NCI-H2107 (cell line): ENCODE results near the gene COL19A1.

Experiments
- DNase-seq: peaks from one replicate; lab custom pipeline; 2025; lab: John Stamatoyannopoulos, UW

The COL19A1 gene

GRCh38 chr6:70124882-70125545, 258.7 kb downstream of the COL19A1 start:
- DNase-seq = no peak

DNA sequence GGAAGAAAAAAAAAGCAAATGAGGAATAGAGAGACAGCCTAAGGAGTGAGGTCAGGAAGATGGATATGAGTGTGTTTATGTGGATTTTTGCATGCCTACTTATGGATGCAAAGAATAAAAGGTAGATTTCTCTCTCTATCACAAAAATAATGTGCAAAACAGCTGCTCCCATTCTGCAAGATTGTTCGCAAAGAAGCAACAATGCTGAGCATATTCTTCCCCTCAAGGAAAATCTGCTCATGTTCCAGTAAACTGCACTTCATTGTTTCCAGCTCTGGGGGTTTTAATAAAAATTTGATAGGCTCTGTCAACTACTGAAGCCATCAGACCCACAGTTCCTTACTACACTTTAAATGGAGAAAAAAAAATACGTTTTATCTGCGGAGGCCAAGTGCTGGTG, 259.2 kb downstream of the COL19A1 start:
- no peak for DNase-seq

DNA sequence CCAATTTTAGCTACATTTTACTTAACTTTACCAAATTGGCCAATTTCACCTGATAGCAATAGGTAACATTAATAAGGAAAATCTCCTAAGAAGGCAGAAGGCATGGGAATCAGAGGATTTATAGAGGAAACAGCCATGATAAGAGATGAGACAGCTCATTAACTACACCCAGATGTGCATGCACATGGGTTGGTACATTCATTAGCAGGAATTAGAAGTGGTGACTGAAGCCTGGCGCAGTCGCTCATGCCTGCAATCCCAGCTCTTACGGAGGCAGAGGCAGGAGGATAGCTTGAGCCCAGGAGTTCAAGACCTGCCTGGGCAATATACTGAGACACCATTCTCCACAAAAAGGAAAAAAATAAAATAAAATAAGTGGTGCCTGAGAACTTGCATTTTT, 263.0 kb downstream of the COL19A1 start:
- DNase-seq = no peak

- no peak for DNase-seq
These were observed 264.5 kb downstream of the COL19A1 start for GRCh38 chr6:70130865-70131264.

DNA sequence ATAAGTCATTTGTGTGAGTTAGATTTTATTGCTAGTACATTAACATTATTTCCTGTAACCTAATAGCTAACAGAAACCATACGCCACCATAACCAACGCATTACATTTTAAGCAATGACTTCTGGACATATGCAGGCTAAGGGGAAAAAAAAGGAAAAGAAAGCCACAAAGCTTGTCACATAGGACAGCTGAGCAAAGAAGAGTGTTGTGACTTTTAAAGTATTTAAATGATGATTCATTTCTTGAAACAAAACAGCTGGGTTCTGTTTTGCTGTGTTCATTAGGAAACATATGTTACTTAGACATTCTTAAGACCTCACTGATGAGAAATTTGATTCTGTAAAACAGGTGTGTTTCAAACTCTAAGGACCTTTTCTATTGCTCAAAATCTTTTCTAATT, 265.2 kb downstream of the COL19A1 start:
- DNase-seq = no peak

- no peak for DNase-seq
These were observed 266.9 kb downstream of the COL19A1 start for GRCh38 chr6:70133246-70133645.

GRCh38 chr6:70134542-70134941, 268.2 kb downstream of the COL19A1 start:
- DNase-seq = no peak

DNA sequence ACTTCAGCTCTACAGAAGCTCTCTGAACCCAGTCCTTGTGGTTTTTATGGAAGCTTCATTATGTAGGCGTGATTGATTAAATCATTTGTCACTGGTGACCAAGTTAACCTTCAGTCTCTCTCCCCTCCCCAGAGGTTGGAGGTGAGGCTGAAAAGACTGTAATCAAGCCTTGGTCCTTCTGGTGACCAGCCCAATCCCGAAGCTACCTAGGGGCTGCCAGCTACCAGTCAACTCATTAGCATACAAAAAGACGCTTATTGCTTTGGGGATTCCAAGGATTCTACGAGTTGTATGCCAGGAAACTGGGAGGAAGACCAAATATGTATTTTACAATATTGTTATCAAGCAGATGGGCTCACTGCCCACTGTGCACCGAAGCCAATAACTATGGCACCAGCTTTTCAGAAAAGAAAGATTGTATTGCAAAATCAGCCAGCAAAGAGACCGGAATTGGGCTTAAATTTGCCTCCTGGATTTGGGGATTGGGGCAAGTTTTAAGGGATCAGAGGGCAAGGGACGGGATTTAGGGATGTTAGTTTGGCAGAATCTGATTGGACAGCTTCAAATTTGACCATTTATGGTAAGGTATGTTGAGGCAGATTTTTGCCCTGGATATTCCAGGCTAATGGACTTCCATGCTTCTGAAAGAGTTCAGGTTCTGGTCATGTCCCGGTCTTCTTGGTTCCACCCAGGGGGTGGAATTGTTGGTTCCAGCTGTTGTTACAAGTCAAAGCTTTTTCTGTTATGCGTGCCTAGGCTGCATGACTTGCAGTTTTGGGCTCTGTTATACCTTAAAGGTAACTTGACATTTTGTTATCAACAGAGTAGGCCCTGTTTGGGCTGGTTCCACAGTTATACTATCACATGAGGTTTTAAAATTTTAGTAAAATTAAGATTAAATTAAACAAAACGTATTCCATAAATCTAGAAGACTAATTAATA, 269.1 kb downstream of the COL19A1 start:
- no peak for DNase-seq

- DNase-seq = no peak
These were observed 270.6 kb downstream of the COL19A1 start for GRCh38 chr6:70136996-70137395.

- no peak for DNase-seq
These were observed 274.1 kb downstream of the COL19A1 start for GRCh38 chr6:70140496-70140895.

GRCh38 chr6:70142034-70142433, 275.7 kb downstream of the COL19A1 start:
- no peak for DNase-seq

- no peak for DNase-seq
These were observed 278.8 kb downstream of the COL19A1 start for GRCh38 chr6:70145178-70145577.

DNA sequence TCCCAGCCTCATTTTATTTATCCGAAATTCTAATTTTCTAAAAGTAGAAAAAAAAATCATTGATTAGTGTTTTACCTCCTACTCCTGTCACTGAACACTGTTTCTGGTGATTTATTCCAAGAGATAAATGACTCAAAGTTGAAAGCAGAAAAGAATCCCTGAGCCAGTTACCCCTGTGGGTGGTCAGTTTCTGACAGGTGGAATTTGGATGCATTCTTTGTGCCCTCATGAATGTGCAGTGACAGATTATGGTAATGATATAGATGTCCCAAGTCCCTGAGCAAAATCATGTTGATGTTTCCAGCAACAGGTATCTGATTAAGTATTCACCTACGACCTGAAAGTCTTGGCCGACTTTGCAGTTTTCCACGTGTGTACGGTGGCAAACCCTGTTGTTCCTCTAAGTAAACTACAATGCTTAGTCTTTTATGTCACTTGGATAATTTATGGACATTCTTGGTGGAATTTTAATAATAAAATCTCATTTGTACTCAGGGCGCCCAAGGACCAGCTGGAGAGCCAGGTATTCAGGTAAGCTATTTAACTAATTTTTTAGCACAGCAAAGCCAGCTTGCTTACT, 282.9 kb downstream of the COL19A1 start:
- no peak for DNase-seq

GRCh38 chr6:70150521-70150920, 284.2 kb downstream of the COL19A1 start:
- no peak for DNase-seq

- DNase-seq = no peak
These were observed 285.3 kb downstream of the COL19A1 start for GRCh38 chr6:70151616-70152015.

DNA sequence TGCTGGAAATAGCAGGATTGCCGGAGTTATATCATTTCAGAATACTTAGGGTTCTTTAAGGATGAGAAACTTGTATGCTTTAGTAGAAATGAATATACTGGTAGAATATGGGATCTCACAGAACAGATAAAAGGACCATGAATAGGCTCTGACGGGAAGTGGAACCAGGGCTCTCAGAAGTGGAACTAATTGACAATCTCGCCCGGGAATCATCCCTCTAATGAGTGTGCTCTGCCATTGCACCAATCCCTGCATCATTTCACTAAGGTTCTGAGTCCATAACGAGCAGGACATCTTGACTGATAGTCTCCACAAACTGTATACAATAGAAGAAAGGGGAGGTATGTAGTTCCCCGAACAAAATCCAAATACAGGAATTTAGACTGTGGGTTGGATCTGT, 286.4 kb downstream of the COL19A1 start:
- no peak for DNase-seq

DNA sequence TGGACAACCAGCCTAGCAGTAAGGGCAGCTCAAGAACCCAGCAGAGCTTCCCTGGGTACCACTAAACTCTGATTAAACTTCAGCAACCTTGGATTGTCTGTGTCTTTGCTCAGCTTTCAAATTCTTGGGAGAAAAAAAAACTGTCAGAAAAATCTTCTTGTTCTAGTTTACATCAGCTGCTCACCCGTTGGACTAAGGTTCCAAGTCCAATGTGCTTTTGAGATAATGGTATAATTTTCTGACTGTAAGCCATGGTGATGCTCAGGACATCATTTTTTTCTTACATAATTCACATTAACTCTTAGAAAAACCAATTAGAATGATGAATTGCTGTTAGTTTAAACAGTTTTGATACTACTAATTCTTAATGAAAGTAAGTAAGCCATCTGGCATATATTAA, 290.7 kb downstream of the COL19A1 start:
- DNase-seq = no peak

GRCh38 chr6:70160276-70160675, 293.9 kb downstream of the COL19A1 start:
- DNase-seq = no peak

DNA sequence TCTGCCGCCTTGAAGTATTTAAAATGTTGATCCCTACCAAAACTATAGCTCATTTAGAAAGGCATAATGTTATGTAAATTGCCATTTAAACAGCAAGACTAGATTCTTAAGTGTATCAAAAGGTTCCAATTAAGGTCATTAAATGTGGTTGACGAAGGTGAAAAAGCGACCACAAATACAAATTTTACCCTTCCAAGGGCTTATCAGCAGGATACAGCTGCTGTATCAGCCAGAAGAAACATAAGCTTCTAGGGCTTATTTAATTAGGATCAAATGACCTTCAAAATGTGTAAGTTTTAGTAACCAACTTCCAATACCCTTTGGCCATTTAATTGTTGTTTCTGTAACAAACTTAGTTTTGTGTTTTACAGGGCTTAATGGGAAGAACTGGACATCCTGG, 296.6 kb downstream of the COL19A1 start:
- DNase-seq = no peak

- no peak for DNase-seq
These were observed 297.4 kb downstream of the COL19A1 start for GRCh38 chr6:70163795-70164194.

- DNase-seq = no peak
These were observed 298.2 kb downstream of the COL19A1 start for GRCh38 chr6:70164556-70164955.

DNA sequence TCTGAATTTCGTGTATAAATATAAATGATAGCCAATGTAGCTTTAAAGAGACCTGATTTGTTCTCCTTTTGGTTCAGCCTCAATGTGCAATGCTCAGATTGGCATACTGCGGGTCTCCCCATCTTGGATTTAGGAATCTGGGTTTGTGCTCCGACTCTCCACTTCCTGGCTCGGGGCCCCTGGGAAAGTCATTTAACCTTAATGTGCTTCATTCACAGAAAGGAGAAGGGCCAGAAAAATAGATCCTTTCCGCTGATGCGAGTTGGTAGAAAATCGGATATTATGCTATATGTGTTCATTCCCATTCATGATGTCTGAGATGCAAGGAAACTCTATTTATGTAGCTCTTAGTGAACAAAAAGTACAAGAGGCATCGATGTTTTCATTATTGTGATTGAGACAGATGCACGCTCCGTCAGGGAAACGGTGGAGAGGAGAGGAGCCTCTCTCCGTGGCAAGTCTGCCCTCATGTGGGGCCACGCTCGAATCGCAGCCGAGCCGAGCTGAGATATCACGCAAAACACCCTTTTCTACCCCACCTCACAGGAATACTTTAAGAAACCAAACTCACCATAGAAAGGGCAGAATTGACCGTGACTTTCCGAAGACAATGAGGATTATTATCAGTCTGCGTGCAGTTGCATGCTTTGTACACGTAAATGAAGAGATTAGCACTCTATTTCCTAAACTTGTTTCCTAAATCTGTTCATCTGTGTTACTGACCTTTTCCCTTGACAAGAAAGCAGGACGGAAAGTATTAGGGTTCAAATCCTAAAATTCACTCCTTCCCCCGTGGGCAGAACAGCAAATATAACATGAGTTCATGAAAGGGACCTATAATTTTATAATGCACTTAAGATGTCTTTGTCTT, 300.0 kb downstream of the COL19A1 start:
- DNase-seq = peak; percentile 9
